Lower leg skin (tissue), 3 donors: Measurements from ENCODE around the gene LMX1A.

Source experiments
- CTCF ChIP-seq, 3 donors: fragments of 450-650 bp; IDR thresholded peaks; one replicate each; pipeline ENCODE4 v1.5.1; 2016; ENCODE audit warnings: antibody characterized with exemption in 3 of 3, mild to moderate bottlenecking in 3 of 3, moderate library complexity in 2 of 3
- POLR2A ChIP-seq, 2 donors: fragments of 450-650 bp; IDR thresholded peaks; one replicate each; pipeline ENCODE4 v1.6.1; 2016 to 2017; ENCODE audit warnings: antibody characterized with exemption in 2 of 2, mild to moderate bottlenecking in 1 of 2, moderate library complexity in 1 of 2

GRCh38 chr1:165239873-165240272, 116.6 kb downstream of the LMX1A start:
- TF ChIP-seq CTCF (IDR thresholded peaks at IDR 0.05): no peak
- TF ChIP-seq POLR2A (IDR thresholded peaks at IDR 0.05): no peak
